HCT116 (cell line): Measurements from ENCODE around the gene CHID1. TPM values are rescaled to one million over a fixed set of nuclear protein-coding genes. Genes with fewer than 3 reads are reported as not detected.

Experiments
- ATAC-seq: fragments of 200-7000 bp; cut with Tn5 transposase; 2 replicates; pipeline ENCODE4 v1.9.1; 2020; ENCODE audit warnings: mild to moderate bottlenecking, moderate library complexity
- BruUV-seq: library from RNA; stranded (reverse); fragments of 400-500 nt; replicated peaks from 2 replicates; lab custom pipeline; 2021; lab: Mats Ljungman, UMichigan
- CTCF ChIA-PET: fragments of 300-600 bp; sonication (Branson Sonifier 250); formaldehyde crosslinking; loops from one replicate; lab custom pipeline; 2021; ENCODE audit warnings: antibody characterized with exemption; lab: Charles Lee
- POLR2A ChIA-PET: fragments of 300-600, 350-600 bp; sonication (Branson Sonifier 250); formaldehyde crosslinking; loops from one replicate; lab custom pipeline; 2021; ENCODE audit warnings: antibody characterized with exemption; lab: Charles Lee
- RAD21 ChIA-PET, 2 experiments: fragments of 300-600 bp; sonication (Branson Sonifier 250); formaldehyde crosslinking; loops; one replicate each; lab custom pipeline; 2023; ENCODE audit warnings: low total read pairs in 2 of 2; ENCODE audit not compliant: uncharacterized antibody in 2 of 2, unreplicated experiment in 2 of 2, low non-redundant PET in 1 of 2; lab: Charles Lee
- DNase-seq: peaks from one replicate; pipeline ENCODE4 v3.0.0-alpha.2; 2010; ENCODE audit warnings: low read depth, low spot score
- H2AFZ ChIP-seq: fragments of 200-600 bp; shearing (Covaris generic), sonication (generic); 2 replicates; pipeline ENCODE4 v1.6.1; 2017; ENCODE audit warnings: low read depth, mixed run types, mixed read lengths, antibody characterized with exemption, low read length; ENCODE audit not compliant: poor library complexity, severe bottlenecking
- H3K27ac ChIP-seq: 2 replicates; pipeline ENCODE4 v1.5.1; 2012; ENCODE audit warnings: low read depth, low read length
- H3K27me3 ChIP-seq: fragments of 200-600 bp; sonication (generic); 2 replicates; pipeline ENCODE4 v1.6.1; 2016; ENCODE audit warnings: mixed run types, low read length, mixed read lengths; ENCODE audit not compliant: insufficient read depth
- H3K36me3 ChIP-seq, 2 experiments: fragments of 200-500 bp in 1 of 2; fragments of 200-600 bp in 1 of 2; sonication (Bioruptor generic) in 1 of 2; sonication (generic) in 1 of 2; 2 replicates each; pipeline versions ENCODE4 v1.5.1 to v1.6.1; 2014 to 2016; ENCODE audit warnings: low read length in 2 of 2, inconsistent platforms in 1 of 2, mixed read lengths in 1 of 2, mixed run types in 1 of 2; ENCODE audit not compliant: insufficient read depth in 2 of 2, control insufficient read depth in 1 of 2
- H3K4me1 ChIP-seq, 2 experiments: fragments of 200-600 bp in 1 of 2; sonication (generic) in 1 of 2; 2 replicates each; pipeline versions ENCODE4 v1.5.1 to v1.6.1; 2012 to 2017; ENCODE audit warnings: low read length in 2 of 2, inconsistent platforms in 1 of 2, mild to moderate bottlenecking in 1 of 2, mixed read lengths in 1 of 2, mixed run types in 1 of 2, moderate library complexity in 1 of 2; ENCODE audit not compliant: insufficient read depth in 2 of 2, control insufficient read depth in 1 of 2
- H3K4me2 ChIP-seq: fragments of 200-600 bp; sonication (generic); 2 replicates; pipeline ENCODE4 v1.6.1; 2017; ENCODE audit warnings: mixed run types, low read length, mixed read lengths
- H3K4me3 ChIP-seq, 2 experiments: fragments of 200-600 bp in 1 of 2; sonication (generic) in 1 of 2; replicated peaks in 1 of 2; 2 replicates each; pipeline ENCODE4 v1.5.1; 2011 to 2016; ENCODE audit warnings: low read length in 2 of 2, control low read depth in 1 of 2, low read depth in 1 of 2, mild to moderate bottlenecking in 1 of 2, mixed read lengths in 1 of 2, mixed run types in 1 of 2
- H3K79me2 ChIP-seq: fragments of 200-600 bp; sonication (generic); 2 replicates; pipeline ENCODE4 v1.6.1; 2017; ENCODE audit warnings: mild to moderate bottlenecking, mixed run types, low read length, moderate library complexity, mixed read lengths; ENCODE audit not compliant: insufficient read depth
- H3K9ac ChIP-seq: fragments of 200-600 bp; sonication (generic); 2 replicates; pipeline ENCODE4 v1.6.1; 2016; ENCODE audit warnings: low read length, mixed read lengths
- H3K9me2 ChIP-seq: fragments of 200-600 bp; sonication (generic), shearing (Covaris generic); 2 replicates; pipeline ENCODE4 v1.6.1; 2017; ENCODE audit warnings: mixed run types, mild to moderate bottlenecking, moderate library complexity; ENCODE audit not compliant: insufficient read depth
- H3K9me3 ChIP-seq, 2 experiments: fragments of 200-500 bp in 1 of 2; fragments of 200-600 bp in 1 of 2; sonication (Bioruptor generic) in 1 of 2; sonication (generic) in 1 of 2; 2 replicates each; pipeline ENCODE4 v1.6.1; 2014 to 2017; ENCODE audit warnings: low read length in 2 of 2, mixed read lengths in 2 of 2, inconsistent platforms in 1 of 2, low read depth in 1 of 2, mild to moderate bottlenecking in 1 of 2, mixed run types in 1 of 2, moderate library complexity in 1 of 2; ENCODE audit not compliant: control insufficient read depth in 1 of 2, insufficient read depth in 1 of 2
- H4K20me1 ChIP-seq: fragments of 200-600 bp; sonication (generic), shearing (Covaris generic); 2 replicates; pipeline ENCODE4 v1.6.1; 2017; ENCODE audit warnings: mixed run types, mild to moderate bottlenecking, moderate library complexity; ENCODE audit not compliant: insufficient read depth
- CEBPB ChIP-seq: IDR thresholded peaks from 2 replicates; pipeline ENCODE4 v1.6.1; 2012; ENCODE audit warnings: low read depth
- EZH2 ChIP-seq: fragments of 200-600 bp; sonication (generic); IDR thresholded peaks from 2 replicates; pipeline ENCODE4 v1.6.1; 2017; ENCODE audit warnings: antibody characterized with exemption, mixed run types
- EZH2phosphoT487 ChIP-seq: fragments of 200-600 bp; IDR thresholded peaks from 2 replicates; pipeline ENCODE4 v1.6.1; 2018; ENCODE audit warnings: antibody characterized with exemption, borderline replicate concordance
- POLR2A ChIP-seq: IDR thresholded peaks from 2 replicates; pipeline ENCODE4 v1.7.0; 2011; ENCODE audit warnings: borderline replicate concordance; ENCODE audit not compliant: insufficient read depth, insufficient read length; ENCODE audit errors: extremely low read depth
- POLR2AphosphoS5 ChIP-seq: IDR thresholded peaks from 2 replicates; pipeline ENCODE4 v1.6.1; 2011; ENCODE audit warnings: mild to moderate bottlenecking, low read depth, low read length, moderate library complexity
- RAD21 ChIP-seq: IDR thresholded peaks from 2 replicates; pipeline ENCODE4 v1.6.1; 2012; ENCODE audit warnings: low read depth, mild to moderate bottlenecking
- SIN3A ChIP-seq: IDR thresholded peaks from 2 replicates; pipeline ENCODE4 v1.6.1; 2012; ENCODE audit warnings: low read depth
- SRF ChIP-seq: IDR thresholded peaks from 2 replicates; pipeline ENCODE4 v1.6.1; 2012; ENCODE audit warnings: low read depth
- TCF7L2 ChIP-seq: IDR thresholded peaks from 2 replicates; pipeline ENCODE4 v1.7.0; 2011; ENCODE audit warnings: borderline replicate concordance, inconsistent platforms; ENCODE audit not compliant: insufficient read depth, insufficient read length; ENCODE audit errors: extremely low read depth
- YY1 ChIP-seq: IDR thresholded peaks from 2 replicates; pipeline ENCODE4 v1.6.1; 2011; ENCODE audit warnings: low read length, low read depth, moderate library complexity, mild to moderate bottlenecking; ENCODE audit not compliant: insufficient replicate concordance; ENCODE audit errors: extremely low read depth
- ZFX ChIP-seq: fragments of 450-650 bp; IDR thresholded peaks from 2 replicates; pipeline ENCODE4 v1.6.1; 2017
- ZNF274 ChIP-seq: fragments of 200-500 bp; sonication (Bioruptor generic); IDR thresholded peaks from 2 replicates; pipeline ENCODE4 v1.6.1; 2014; ENCODE audit warnings: mild to moderate bottlenecking, low read depth, low read length, inconsistent platforms
- intact Hi-C: fragments of 100-400 bp; cut with micrococcal nuclease; formaldehyde crosslinking; loops from 2 replicates; pipeline ENCODE4 v1.10.0; 2022
- total RNA-seq: library from RNA; stranded (reverse); gene quantifications from one replicate; pipeline ENCODE4 v1.2.1, GENCODE V29; 2021; ENCODE audit not compliant: unreplicated experiment

Gene CHID1
- total RNA-seq, 1 experiment from 2014 or later: 102 TPM

GRCh38 chr11:837990-838307, 72.7 kb downstream of the CHID1 start:
- intact Hi-C loops: no loop called here
- H3K9me3 ChIP-seq: no peaks in the 10 kb centered on the region
- no peak overlapping the region for H2AFZ ChIP-seq
- DNase-seq (no peak), ATAC-seq (no peak)
- H4K20me1 ChIP-seq: peaks cover 23% of the 10 kb centered on the region; the same call in 1 of the 2 replicates
- H3K27ac ChIP-seq: peak overlapping the region; percentile 97
- H3K4me1 ChIP-seq: peaks cover 34 to 72% of the 10 kb centered on the region in 2 experiments
- H3K36me3 ChIP-seq: peaks cover 3 to 44% of the 10 kb centered on the region in 2 experiments; a peak in 3 of 4 replicates
- no peak for TF ChIP-seq SRF
- no peak for TF ChIP-seq POLR2AphosphoS5
- TF ChIP-seq POLR2A: no peak
- TF ChIP-seq YY1: no peak
- TF ChIP-seq ZFX: no peak
- no peak for TF ChIP-seq EZH2phosphoT487
- no peak for TF ChIP-seq SIN3A
- H3K4me3 ChIP-seq: no peak overlapping the region
- BruUV-seq: no TSS peak
- peak overlapping the region; percentile 92; the same call in 1 of the 2 replicates for H3K4me2 ChIP-seq
- ChIA-PET POLR2A (interaction anchor here (0.6 to 1.2 kb wide), 3 partner anchors 16 to 42 kb away, joined by 3 to 6 read pairs (median 4); no protein-coding TSS in a partner anchor), RAD21 (no interaction called here), CTCF (interaction anchor here (1.0 kb wide), 1 partner anchor 29 kb away, joined by 7 read pairs; the partner anchor contains the start of gene RPLP2)
- H3K9me2 ChIP-seq: no peaks in the 10 kb centered on the region
- H3K9ac ChIP-seq: peak overlapping the region; percentile 17; the same call in 1 of the 2 replicates
- peaks cover 85% of the 10 kb centered on the region for H3K79me2 ChIP-seq
- H3K27me3 ChIP-seq: no peaks in the 10 kb centered on the region

GRCh38 chr11:837189-837989, 73.2 kb downstream of the CHID1 start:
- no peaks in the 10 kb centered on the region for H3K9me2 ChIP-seq
- CTCF ChIA-PET: no interaction called here
- no peak for TF ChIP-seq ZNF274
- no peak for TF ChIP-seq EZH2phosphoT487
- no peak for TF ChIP-seq CEBPB
- TF ChIP-seq EZH2: no peak
- no peak for TF ChIP-seq RAD21
- no peak for TF ChIP-seq TCF7L2
- H2AFZ ChIP-seq: no peak overlapping the region
- H3K27me3 ChIP-seq: no peaks in the 10 kb centered on the region
- H3K9ac ChIP-seq: peak overlapping the region; percentile 17; the same call in 1 of the 2 replicates
- DNase-seq: no peak
- H4K20me1 ChIP-seq: peaks cover 23% of the 10 kb centered on the region; the same call in 1 of the 2 replicates
- ATAC-seq: no peak
- peaks cover 84% of the 10 kb centered on the region for H3K79me2 ChIP-seq
- peaks cover 3 to 44% of the 10 kb centered on the region in 2 experiments; a peak in 3 of 4 replicates for H3K36me3 ChIP-seq
- TSS peak; percentile 1 for BruUV-seq
- peaks cover 34 to 74% of the 10 kb centered on the region in 2 experiments for H3K4me1 ChIP-seq
- H3K4me3 ChIP-seq: no peak overlapping the region
- POLR2A ChIA-PET: interaction anchor here (1.2 kb wide), 1 partner anchor 15 kb away, joined by 3 read pairs; no protein-coding TSS in a partner anchor
- no peaks in the 10 kb centered on the region for H3K9me3 ChIP-seq
- RAD21 ChIA-PET: no interaction called here
- intact Hi-C loops: no loop called here
- H3K27ac ChIP-seq: peak overlapping the region; percentile 97
- H3K4me2 ChIP-seq: peak overlapping the region; percentile 16; the same call in 1 of the 2 replicates
